ENCODE measurements around the gene ACR.
A peak's percentile ranks its signal among the peaks of the same experiment; 100 is the strongest.
"Not testable (repeated sequence)": the region's sequence is repeated elsewhere in the genome, so short reads cannot be mapped to it uniquely, and the experiment has no call there.

Gene ACR

DNA sequence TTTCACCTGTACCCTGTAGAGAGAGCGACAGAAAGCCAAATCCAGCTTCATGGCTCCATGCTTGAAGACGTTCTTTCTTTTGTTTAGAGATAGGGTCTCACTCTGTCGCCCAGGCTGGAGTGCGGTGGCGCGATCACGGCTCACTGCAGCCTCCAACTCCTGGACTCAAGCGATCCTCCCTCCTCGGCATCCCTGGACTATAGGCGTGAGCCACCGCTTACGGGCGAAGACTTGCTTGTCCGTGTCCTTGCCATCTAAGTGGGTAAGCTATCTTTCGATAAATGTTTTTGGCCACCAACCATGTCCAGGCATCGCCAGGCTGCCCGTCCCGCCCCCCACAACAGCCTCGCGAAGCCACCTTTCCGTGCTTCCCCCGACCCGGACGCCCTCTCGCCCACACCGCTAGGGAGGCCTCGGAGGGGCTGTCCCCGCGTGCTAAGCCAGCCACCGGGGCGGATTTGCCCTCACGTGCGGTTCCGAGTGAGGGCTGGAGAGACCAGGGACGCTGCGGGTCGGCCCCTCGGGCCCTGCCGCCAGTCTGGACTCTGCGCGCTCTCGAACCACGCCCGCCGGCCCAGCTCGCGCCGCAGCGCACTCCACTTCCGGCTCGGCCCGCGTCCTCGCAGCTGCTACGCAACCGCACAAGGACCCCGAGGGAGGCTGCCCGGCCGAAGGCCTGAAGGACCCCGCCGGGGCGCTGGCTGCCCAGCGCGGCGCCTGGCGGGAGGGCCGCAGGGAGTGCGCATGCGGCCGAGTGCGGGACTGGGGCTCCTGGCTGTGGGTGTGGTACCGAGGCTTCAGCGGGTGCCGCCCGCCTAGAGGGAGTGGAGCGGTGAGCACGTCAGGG, 45.3 kb downstream of the ACR start, which contains the start of gene RABL2B:
TSS of gene RABL2B (minus strand) at position 604 of the 847 bp plus-strand sequence. CDS start 1,342 bp downstream, outside the sequence.
- DNase-seq = peak; percentile 13

GRCh38 chr22:50783880-50784276, 45.9 kb downstream of the ACR start:
- DNase-seq = not testable (repeated sequence)

DNA sequence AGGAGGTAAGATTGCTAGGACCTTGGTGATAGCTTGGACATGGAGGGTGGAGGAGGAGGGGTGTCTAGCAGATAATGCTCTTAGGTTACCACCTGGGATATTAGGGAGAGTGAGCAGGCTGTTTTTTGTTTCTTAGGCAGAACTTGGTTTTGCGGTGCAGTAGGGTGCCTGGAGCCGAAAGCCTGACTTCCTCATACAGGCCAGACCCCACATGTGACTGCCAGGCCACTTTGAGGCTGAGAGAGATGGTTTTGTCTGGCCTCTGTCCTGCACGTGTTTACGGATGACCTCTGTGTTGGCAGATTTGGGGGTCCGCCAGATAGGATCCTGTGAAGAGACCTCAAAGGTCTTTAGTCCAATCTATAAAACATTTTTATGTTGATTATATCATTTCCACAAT, 47.3 kb downstream of the ACR start:
- DNase-seq = not testable (repeated sequence)

DNA sequence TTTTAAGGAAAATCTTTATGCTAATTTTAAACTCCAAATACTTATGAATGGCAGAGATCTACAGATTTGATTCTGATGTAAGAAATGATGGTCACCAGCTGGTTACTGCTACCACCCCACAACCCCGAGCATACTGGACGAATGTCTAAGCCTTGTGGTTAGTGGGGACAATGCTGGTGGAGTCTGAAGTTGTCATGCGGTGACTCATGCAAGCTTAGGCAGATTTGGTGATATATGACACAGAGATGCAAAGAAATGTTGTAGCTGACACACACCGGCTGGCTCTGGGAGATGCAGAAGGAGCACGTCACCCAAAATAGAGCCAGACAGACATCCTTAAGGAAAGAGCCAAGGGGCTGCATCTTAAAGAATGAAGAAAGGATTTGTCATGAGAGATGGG, 48.9 kb downstream of the ACR start:
- not testable (repeated sequence) for DNase-seq

Measured in DMS79 (cell line).